WTC11 (cell line): ENCODE results near the gene COPS9. TPM values are rescaled to one million over a fixed set of nuclear protein-coding genes. Genes with fewer than 3 reads are reported as not detected.

Experiments used
- ATAC-seq: fragments of 200-7000 bp; cut with Tn5 transposase; 2 replicates; pipeline ENCODE4 v1.10.0; 2021; ENCODE audit warnings: mild to moderate bottlenecking, moderate library complexity
- CTCF ChIA-PET: fragments of 300-600 bp; sonication (Branson Sonifier 250); formaldehyde crosslinking; loops from one replicate; lab custom pipeline; 2021; ENCODE audit warnings: antibody characterized with exemption; lab: Charles Lee
- POLR2A ChIA-PET: fragments of 350-600 bp; sonication (Branson Sonifier 250); formaldehyde crosslinking; loops from one replicate; lab custom pipeline; 2021; ENCODE audit warnings: antibody characterized with exemption; lab: Charles Lee
- DNase-seq: peaks from one replicate; pipeline ENCODE4 v3.0.0; 2021; ENCODE audit warnings: low spot score
- H3K27ac Mint-ChIP-seq: 2 replicates; pipeline ENCODE4 v1.8.0; 2021; ENCODE audit warnings: mixed read lengths
- H3K27me3 Mint-ChIP-seq: 2 replicates; pipeline ENCODE4 v1.8.0; 2021; ENCODE audit warnings: low read depth, mild to moderate bottlenecking, moderate library complexity, mixed read lengths
- H3K36me3 Mint-ChIP-seq: 2 replicates; pipeline ENCODE4 v1.8.0; 2021; ENCODE audit warnings: mixed read lengths
- H3K4me1 Mint-ChIP-seq: 2 replicates; pipeline ENCODE4 v1.8.0; 2022; ENCODE audit warnings: mixed read lengths
- H3K4me3 Mint-ChIP-seq: 2 replicates; pipeline ENCODE4 v1.8.0; 2021; ENCODE audit warnings: mild to moderate bottlenecking, moderate library complexity, mixed read lengths
- H3K9me3 Mint-ChIP-seq: 2 replicates; pipeline ENCODE4 v1.8.0; 2021; ENCODE audit warnings: mixed read lengths
- ARID4B ChIP-seq: sonication (generic); formaldehyde crosslinking; IDR thresholded peaks from 2 replicates; pipeline ENCODE4 v1.8.0; 2023; ENCODE audit warnings: missing genetic modification reagents, mild to moderate bottlenecking, borderline replicate concordance
- ATF1 ChIP-seq: sonication (generic); formaldehyde crosslinking; IDR thresholded peaks from 2 replicates; pipeline ENCODE4 v1.8.1; 2023; ENCODE audit warnings: mild to moderate bottlenecking, moderate library complexity, missing genetic modification reagents
- ATF6 ChIP-seq: sonication (generic); formaldehyde crosslinking; IDR thresholded peaks from 2 replicates; pipeline ENCODE4 v1.8.1; 2023; ENCODE audit warnings: mild to moderate bottlenecking, missing genetic modification reagents
- CREB1 ChIP-seq: sonication (generic); formaldehyde crosslinking; IDR thresholded peaks from 2 replicates; pipeline ENCODE4 v1.8.0; 2023; ENCODE audit warnings: mild to moderate bottlenecking, missing genetic modification reagents
- EMX1 ChIP-seq: fragments of 250-450 bp; sonication (Bioruptor Pico); IDR thresholded peaks from 2 replicates; pipeline ENCODE4 v1.8.0; 2021; ENCODE audit warnings: mild to moderate bottlenecking
- GABPB1 ChIP-seq: sonication (generic); formaldehyde crosslinking; IDR thresholded peaks from 2 replicates; pipeline ENCODE4 v1.8.1; 2023; ENCODE audit warnings: mild to moderate bottlenecking, missing genetic modification reagents
- IRF2 ChIP-seq: sonication (generic); formaldehyde crosslinking; IDR thresholded peaks from 2 replicates; pipeline ENCODE4 v1.8.0; 2022; ENCODE audit warnings: low read depth, missing genetic modification reagents, borderline replicate concordance
- KAT7 ChIP-seq: sonication (generic); formaldehyde crosslinking; IDR thresholded peaks from 2 replicates; pipeline ENCODE4 v1.8.1; 2023; ENCODE audit warnings: missing genetic modification reagents, mild to moderate bottlenecking, borderline replicate concordance
- MLX ChIP-seq: sonication (generic); formaldehyde crosslinking; IDR thresholded peaks from 2 replicates; pipeline ENCODE4 v1.8.1; 2023; ENCODE audit warnings: mild to moderate bottlenecking, missing genetic modification reagents, moderate library complexity
- MXD4 ChIP-seq: fragments of 250-450 bp; sonication (Bioruptor Pico); IDR thresholded peaks from 2 replicates; pipeline ENCODE4 v1.8.0; 2021; ENCODE audit warnings: mild to moderate bottlenecking, moderate library complexity, borderline replicate concordance
- NFATC4 ChIP-seq: fragments of 250-450 bp; sonication (Bioruptor Pico); IDR thresholded peaks from 2 replicates; pipeline ENCODE4 v1.9.0; 2021; ENCODE audit warnings: mild to moderate bottlenecking
- RELA ChIP-seq: sonication (generic); formaldehyde crosslinking; IDR thresholded peaks from 2 replicates; pipeline ENCODE4 v1.8.1; 2022; ENCODE audit warnings: missing genetic modification reagents, mild to moderate bottlenecking, borderline replicate concordance
- SMAD3 ChIP-seq: sonication (generic); formaldehyde crosslinking; IDR thresholded peaks from 2 replicates; pipeline ENCODE4 v1.8.0; 2022; ENCODE audit warnings: missing genetic modification reagents, mild to moderate bottlenecking, borderline replicate concordance
- TCF7 ChIP-seq: sonication (generic); formaldehyde crosslinking; IDR thresholded peaks from 2 replicates; pipeline ENCODE4 v1.8.0; 2022; ENCODE audit warnings: mild to moderate bottlenecking, low read depth, missing genetic modification reagents, moderate library complexity
- ZNF138 ChIP-seq: sonication (generic); formaldehyde crosslinking; conservative IDR thresholded peaks from 2 replicates; pipeline ENCODE4 v1.8.1; 2022; ENCODE audit warnings: mild to moderate bottlenecking, moderate library complexity, missing genetic modification reagents
- ZNF281 ChIP-seq: sonication (generic); formaldehyde crosslinking; IDR thresholded peaks from 2 replicates; pipeline ENCODE4 v1.8.0; 2023; ENCODE audit warnings: mild to moderate bottlenecking, missing genetic modification reagents
- ZNF423 ChIP-seq: fragments of 250-450 bp; sonication (Bioruptor Pico); IDR thresholded peaks from 2 replicates; pipeline ENCODE4 v2.1.2; 2022; ENCODE audit warnings: mild to moderate bottlenecking, moderate library complexity
- ZNF425 ChIP-seq: fragments of 250-450 bp; sonication (Bioruptor Pico); conservative IDR thresholded peaks from 2 replicates; pipeline ENCODE4 v1.9.0; 2021; ENCODE audit warnings: mild to moderate bottlenecking
- total RNA-seq: library from RNA; stranded (reverse); gene quantifications from 3 replicates; pipeline ENCODE4 v1.2.3, GENCODE V29; 2021

The COPS9 gene
- total RNA-seq, 1 experiment from 2014 or later: 142 TPM

- Mint-ChIP-seq H3K9me3 (peaks cover under 1% of the 10 kb centered on the region; the same call in 1 of the 2 replicates), H3K27me3 (peaks cover 7% of the 10 kb centered on the region), H3K27ac (no peak overlapping the region; the same call in 1 of the 2 replicates), H3K36me3 (no peaks in the 10 kb centered on the region), H3K4me1 (peaks cover 23% of the 10 kb centered on the region), H3K4me3 (no peak overlapping the region)
- POLR2A ChIA-PET: no interaction called here
- TF ChIP-seq ARID4B (CRISPR knock-in tag): no peak
- TF ChIP-seq ZNF423 (CRISPR knock-in tag): no peak
- no peak for TF ChIP-seq MXD4 (CRISPR knock-in tag)
- no peak for TF ChIP-seq ZNF281 (CRISPR knock-in tag)
- TF ChIP-seq NFATC4 (CRISPR knock-in tag): no peak
- no peak for TF ChIP-seq ATF6 (CRISPR knock-in tag)
- no peak for TF ChIP-seq EMX1 (CRISPR knock-in tag)
- TF ChIP-seq ZNF138: no peak
- no peak for TF ChIP-seq TCF7 (CRISPR knock-in tag)
- TF ChIP-seq GABPB1: no peak
- no peak for TF ChIP-seq IRF2 (CRISPR knock-in tag)
- CTCF ChIA-PET: interaction anchor here (0.8 to 5.0 kb wide), 4 partner anchors 9 to 81 kb away, joined by 3 to 51 read pairs (median 14); no protein-coding TSS in a partner anchor
- no peak for ATAC-seq
- DNase-seq: no peak
Observed at GRCh38 chr2:240141736-240142135, 5.6 kb upstream of the COPS9 start.

- ATAC-seq (no peak), DNase-seq (no peak)
- ChIA-PET POLR2A (no interaction called here), CTCF (interaction anchor here (3.8 kb wide), 1 partner anchor 80 kb away, joined by 51 read pairs; no protein-coding TSS in a partner anchor)
- no peaks in the 10 kb centered on the region for H3K36me3 Mint-ChIP-seq
- no peak overlapping the region for H3K27ac Mint-ChIP-seq
- no peaks in the 10 kb centered on the region for H3K9me3 Mint-ChIP-seq
- no peak overlapping the region for H3K4me3 Mint-ChIP-seq
- H3K4me1 Mint-ChIP-seq: peaks cover 26% of the 10 kb centered on the region
- H3K27me3 Mint-ChIP-seq: peaks cover 9% of the 10 kb centered on the region
- TF ChIP-seq MLX (CRISPR knock-in tag) (no peak), KAT7 (CRISPR knock-in tag) (no peak), RELA (CRISPR knock-in tag) (no peak), CREB1 (no peak), IRF2 (CRISPR knock-in tag) (no peak), ATF6 (CRISPR knock-in tag) (no peak), ZNF425 (no peak), ATF1 (no peak), SMAD3 (CRISPR knock-in tag) (no peak)
Observed at GRCh38 chr2:240140920-240141319, 4.8 kb upstream of the COPS9 start.
